ENCODE data around the gene TGFBR3L. TPM values are rescaled to one million over a fixed set of nuclear protein-coding genes. Genes with fewer than 3 reads are reported as not detected.

TGFBR3L gene
- total RNA-seq, 1 donor from 2014 or later: 2.8 TPM

DNA sequence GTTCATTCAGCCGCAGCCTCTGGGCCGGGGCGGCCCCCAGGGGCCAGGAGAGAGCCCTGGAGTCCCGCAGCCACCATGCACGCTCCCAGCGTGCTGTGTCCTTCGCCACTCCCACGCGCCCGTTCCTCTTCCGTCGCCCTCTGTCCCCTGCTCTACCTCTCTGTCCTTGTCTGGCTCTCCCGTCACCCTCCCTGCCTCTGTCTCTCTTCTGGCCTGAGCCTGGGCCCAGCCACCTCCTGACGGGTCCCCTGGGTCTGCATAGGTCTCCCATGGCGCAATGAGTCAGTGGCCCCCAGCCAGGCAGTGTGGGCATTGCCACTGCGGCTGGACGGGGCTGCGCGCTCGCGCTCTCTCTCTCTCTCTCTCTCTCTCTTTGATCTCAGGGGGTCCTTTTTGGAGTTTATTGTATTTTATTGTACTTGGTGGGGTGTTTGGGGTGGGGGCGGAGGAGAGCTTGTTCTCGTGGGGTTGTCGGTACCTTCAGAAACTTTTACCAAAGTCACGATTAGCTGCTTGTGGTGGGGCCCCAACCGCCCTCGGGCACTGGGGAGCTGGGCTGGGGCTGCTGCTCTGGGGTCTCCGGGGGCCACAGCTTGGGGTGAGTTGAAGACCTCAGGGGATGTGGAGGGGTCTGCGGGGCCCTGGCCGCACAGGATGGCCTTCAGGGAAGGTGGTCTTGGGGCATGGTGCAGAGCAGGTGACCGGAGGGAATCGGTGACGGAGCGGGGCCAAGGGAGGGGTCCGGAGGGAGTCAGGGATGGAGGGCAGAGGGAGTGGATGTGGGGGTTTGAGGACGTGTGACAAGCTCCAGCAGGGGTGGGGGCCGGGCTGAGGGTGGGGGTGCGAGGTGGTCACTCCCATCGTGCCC is 1.7 kb upstream of the TGFBR3L start:
- H4K20me1 ChIP-seq (ENCODE audit: insufficient read depth, low read length): peaks cover 25% of the 10 kb centered on the region
- TF ChIP-seq EZH2 (IDR thresholded peaks at IDR 0.05; ENCODE audit: insufficient read depth, low read length): no peak
- TF ChIP-seq, protein P1, sequence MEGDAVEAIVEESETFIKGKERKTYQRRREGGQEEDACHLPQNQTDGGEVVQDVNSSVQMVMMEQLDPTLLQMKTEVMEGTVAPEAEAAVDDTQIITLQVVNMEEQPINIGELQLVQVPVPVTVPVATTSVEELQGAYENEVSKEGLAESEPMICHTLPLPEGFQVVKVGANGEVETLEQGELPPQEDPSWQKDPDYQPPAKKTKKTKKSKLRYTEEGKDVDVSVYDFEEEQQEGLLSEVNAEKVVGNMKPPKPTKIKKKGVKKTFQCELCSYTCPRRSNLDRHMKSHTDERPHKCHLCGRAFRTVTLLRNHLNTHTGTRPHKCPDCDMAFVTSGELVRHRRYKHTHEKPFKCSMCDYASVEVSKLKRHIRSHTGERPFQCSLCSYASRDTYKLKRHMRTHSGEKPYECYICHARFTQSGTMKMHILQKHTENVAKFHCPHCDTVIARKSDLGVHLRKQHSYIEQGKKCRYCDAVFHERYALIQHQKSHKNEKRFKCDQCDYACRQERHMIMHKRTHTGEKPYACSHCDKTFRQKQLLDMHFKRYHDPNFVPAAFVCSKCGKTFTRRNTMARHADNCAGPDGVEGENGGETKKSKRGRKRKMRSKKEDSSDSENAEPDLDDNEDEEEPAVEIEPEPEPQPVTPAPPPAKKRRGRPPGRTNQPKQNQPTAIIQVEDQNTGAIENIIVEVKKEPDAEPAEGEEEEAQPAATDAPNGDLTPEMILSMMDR (IDR thresholded peaks at IDR 0.05; ENCODE audit: insufficient read depth, low read depth, low read length): no peak
- H3K27ac ChIP-seq (ENCODE audit: low read depth, low read length): no peak overlapping the region
- no peak overlapping the region for H3K27ac Mint-ChIP-seq (ENCODE audit: unreplicated experiment)
- no peaks in the 10 kb centered on the region for H3K9me3 Mint-ChIP-seq (ENCODE audit: unreplicated experiment)
- no peaks in the 10 kb centered on the region for H3K9me3 ChIP-seq (ENCODE audit: insufficient read depth, low read depth, low read length)
- H3K4me2 ChIP-seq (ENCODE audit: low read length): no peak overlapping the region
- H3K4me1 Mint-ChIP-seq (ENCODE audit: low read depth, unreplicated experiment): no peaks in the 10 kb centered on the region
- H3K4me3 Mint-ChIP-seq (ENCODE audit: unreplicated experiment): no peak overlapping the region
- H3K4me3 ChIP-seq (ENCODE audit: insufficient read depth, low read depth, low read length): no peak overlapping the region
- H3K9ac ChIP-seq (ENCODE audit: low read length): no peak overlapping the region
- H3K36me3 Mint-ChIP-seq (ENCODE audit: low read depth, unreplicated experiment): peaks cover 3% of the 10 kb centered on the region
- DNase-seq (ENCODE audit: low read depth): no peak
- H2AFZ ChIP-seq (ENCODE audit: low read depth, low read length): no peak overlapping the region
- FAIRE-seq: no peak
- peaks cover 18% of the 10 kb centered on the region for H3K27me3 ChIP-seq (ENCODE audit: insufficient read depth, low read length)
- peaks cover 6% of the 10 kb centered on the region for H3K79me2 ChIP-seq (ENCODE audit: insufficient read depth, low read length)
- H3K36me3 ChIP-seq (ENCODE audit: insufficient read depth, low read length): no peaks in the 10 kb centered on the region
- H3K27me3 Mint-ChIP-seq (ENCODE audit: low read depth, unreplicated experiment): peaks cover 13% of the 10 kb centered on the region
- H3K4me1 ChIP-seq (ENCODE audit: insufficient read depth, low read length): peaks cover 14% of the 10 kb centered on the region

DNA sequence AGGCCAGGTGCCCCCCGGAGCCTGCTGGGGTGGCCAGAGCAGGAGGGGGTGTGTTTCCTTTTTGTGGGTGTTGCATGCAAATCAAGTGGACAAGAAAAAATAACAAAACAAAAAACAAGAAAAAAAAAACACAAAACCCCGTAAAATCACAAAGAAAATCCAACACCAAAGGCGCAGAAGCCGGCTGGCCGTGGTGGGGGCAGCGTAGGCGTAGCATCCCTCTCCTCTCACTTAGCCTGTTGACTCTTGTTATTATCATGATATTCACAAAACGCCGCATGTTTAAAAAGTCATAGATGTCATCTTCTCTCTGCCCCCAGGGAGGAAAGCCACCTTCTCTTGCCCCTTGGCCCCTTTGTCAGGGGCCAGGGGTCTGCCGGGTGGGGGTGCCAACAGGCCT is 978 bp upstream of the TGFBR3L start:
- peaks cover 13% of the 10 kb centered on the region for H3K27me3 Mint-ChIP-seq (ENCODE audit: low read depth, unreplicated experiment)
- H3K4me3 ChIP-seq (ENCODE audit: insufficient read depth, low read depth, low read length): no peak overlapping the region
- no peak for DNase-seq (ENCODE audit: low read depth)
- no peak overlapping the region for H3K4me3 Mint-ChIP-seq (ENCODE audit: unreplicated experiment)
- H3K4me2 ChIP-seq (ENCODE audit: low read length): no peak overlapping the region
- H3K4me1 ChIP-seq (ENCODE audit: insufficient read depth, low read length): peaks cover 14% of the 10 kb centered on the region
- no peaks in the 10 kb centered on the region for H3K4me1 Mint-ChIP-seq (ENCODE audit: low read depth, unreplicated experiment)
- no peak overlapping the region for H3K27ac Mint-ChIP-seq (ENCODE audit: unreplicated experiment)
- H3K9me3 ChIP-seq (ENCODE audit: insufficient read depth, low read depth, low read length): no peaks in the 10 kb centered on the region
- no peaks in the 10 kb centered on the region for H3K36me3 ChIP-seq (ENCODE audit: insufficient read depth, low read length)
- TF ChIP-seq, protein P1 (IDR thresholded peaks at IDR 0.05; ENCODE audit: insufficient read depth, low read depth, low read length): no peak
- no peak for TF ChIP-seq EZH2 (IDR thresholded peaks at IDR 0.05; ENCODE audit: insufficient read depth, low read length)
- H3K27me3 ChIP-seq (ENCODE audit: insufficient read depth, low read length): peaks cover 22% of the 10 kb centered on the region
- H3K9ac ChIP-seq (ENCODE audit: low read length): no peak overlapping the region
- H4K20me1 ChIP-seq (ENCODE audit: insufficient read depth, low read length): peaks cover 18% of the 10 kb centered on the region
- H3K79me2 ChIP-seq (ENCODE audit: insufficient read depth, low read length): no peaks in the 10 kb centered on the region
- FAIRE-seq: no peak
- H3K9me3 Mint-ChIP-seq (ENCODE audit: unreplicated experiment): no peaks in the 10 kb centered on the region
- no peak overlapping the region for H3K27ac ChIP-seq (ENCODE audit: low read depth, low read length)
- H2AFZ ChIP-seq (ENCODE audit: low read depth, low read length): no peak overlapping the region
- peaks cover 3% of the 10 kb centered on the region for H3K36me3 Mint-ChIP-seq (ENCODE audit: low read depth, unreplicated experiment)

- H3K27ac Mint-ChIP-seq (ENCODE audit: unreplicated experiment): no peak overlapping the region
- Histone ChIP-seq H3K9ac (ENCODE audit: low read length) (no peak overlapping the region), H3K27me3 (ENCODE audit: insufficient read depth, low read length) (peaks cover 22% of the 10 kb centered on the region), H3K36me3 (ENCODE audit: insufficient read depth, low read length) (no peaks in the 10 kb centered on the region), H3K4me1 (ENCODE audit: insufficient read depth, low read length) (peaks cover 14% of the 10 kb centered on the region), H3K79me2 (ENCODE audit: insufficient read depth, low read length) (no peaks in the 10 kb centered on the region), H3K9me3 (ENCODE audit: insufficient read depth, low read depth, low read length) (no peaks in the 10 kb centered on the region), H4K20me1 (ENCODE audit: insufficient read depth, low read length) (peaks cover 13% of the 10 kb centered on the region), H3K4me2 (ENCODE audit: low read length) (no peak overlapping the region), H3K27ac (ENCODE audit: low read depth, low read length) (no peak overlapping the region), H3K4me3 (ENCODE audit: insufficient read depth, low read depth, low read length) (no peak overlapping the region), H2AFZ (ENCODE audit: low read depth, low read length) (no peak overlapping the region)
- DNase-seq (ENCODE audit: low read depth) (no peak), FAIRE-seq (no peak)
- H3K9me3 Mint-ChIP-seq (ENCODE audit: unreplicated experiment): no peaks in the 10 kb centered on the region
- H3K36me3 Mint-ChIP-seq (ENCODE audit: low read depth, unreplicated experiment): peaks cover 3% of the 10 kb centered on the region
- H3K27me3 Mint-ChIP-seq (ENCODE audit: low read depth, unreplicated experiment): peaks cover 13% of the 10 kb centered on the region
- H3K4me3 Mint-ChIP-seq (ENCODE audit: unreplicated experiment): no peak overlapping the region
- H3K4me1 Mint-ChIP-seq (ENCODE audit: low read depth, unreplicated experiment): no peaks in the 10 kb centered on the region
- TF ChIP-seq, protein P1 (IDR thresholded peaks at IDR 0.05; ENCODE audit: insufficient read depth, low read depth, low read length): no peak
- TF ChIP-seq EZH2 (IDR thresholded peaks at IDR 0.05; ENCODE audit: insufficient read depth, low read length): no peak
Measured at GRCh38 chr19:7914099-7914498, 531 bp upstream of the TGFBR3L start.

Data from astrocyte (in vitro differentiated cells and primary cell).